Measurements from ENCODE around the gene PRRG1. TPM values are rescaled to one million over a fixed set of nuclear protein-coding genes. Genes with fewer than 3 reads are reported as not detected.
"Not testable (repeated sequence)": the region's sequence is repeated elsewhere in the genome, so short reads cannot be mapped to it uniquely, and the experiment has no call there.

PRRG1 gene
- total and polyA plus RNA-seq, 2 of the 13 experiments (the other 11 are each of a cell fraction or from before 2014, with no cell fraction given) = 5.0 to 11.0 TPM

- no peak for TF ChIP-seq TERF1 (CRISPR knock-in tag; IDR thresholded peaks at IDR 0.05)
- no peak for TF ChIP-seq ZNF232 (CRISPR knock-in tag; IDR thresholded peaks at IDR 0.05; ENCODE audit: borderline replicate concordance)
- no peak for TF ChIP-seq ZKSCAN8 (CRISPR knock-in tag; IDR thresholded peaks at IDR 0.05; ENCODE audit: borderline replicate concordance)
- TF ChIP-seq, protein P1, sequence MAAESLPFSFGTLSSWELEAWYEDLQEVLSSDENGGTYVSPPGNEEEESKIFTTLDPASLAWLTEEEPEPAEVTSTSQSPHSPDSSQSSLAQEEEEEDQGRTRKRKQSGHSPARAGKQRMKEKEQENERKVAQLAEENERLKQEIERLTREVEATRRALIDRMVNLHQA (CRISPR knock-in tag; IDR thresholded peaks at IDR 0.05) = no peak
- no peak for TF ChIP-seq ZNF660 (CRISPR knock-in tag; IDR thresholded peaks at IDR 0.05; ENCODE audit: borderline replicate concordance, low read depth)
- TF ChIP-seq ZNF260 (CRISPR knock-in tag; IDR thresholded peaks at IDR 0.05; ENCODE audit: borderline replicate concordance, low read depth) = no peak
- TF ChIP-seq MAFG (CRISPR knock-in tag; IDR thresholded peaks at IDR 0.05) = no peak
- TF ChIP-seq TFDP2 (CRISPR knock-in tag; IDR thresholded peaks at IDR 0.05) = no peak
- no peak for TF ChIP-seq ZSCAN21 (CRISPR knock-in tag; IDR thresholded peaks at IDR 0.05; ENCODE audit: borderline replicate concordance)
- TF ChIP-seq HHEX (CRISPR knock-in tag; IDR thresholded peaks at IDR 0.05) = no peak
Measured at GRCh38 chrX:37455381-37455780, 106.2 kb downstream of the PRRG1 start (continued).

DNA sequence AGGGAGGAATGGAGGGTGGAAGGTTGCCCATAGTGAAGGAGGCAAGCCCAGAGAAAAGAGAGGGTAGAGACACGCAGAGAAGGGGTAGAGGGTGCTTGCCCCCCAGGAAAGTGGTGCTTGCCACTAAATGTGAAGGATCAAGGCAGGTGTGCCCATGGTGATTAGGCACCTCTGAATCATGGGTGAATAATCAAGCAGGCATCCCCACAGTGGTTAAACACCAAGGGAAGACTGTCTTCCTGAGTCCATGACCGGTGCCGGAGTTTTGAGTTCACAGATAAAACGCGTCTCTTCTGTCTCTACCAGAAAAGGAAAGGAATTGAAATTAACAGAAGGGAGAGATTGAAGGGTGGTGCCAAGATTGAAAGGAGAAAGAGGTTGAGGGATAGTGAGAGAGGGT, 111.1 kb downstream of the PRRG1 start:
- H3K4me2 ChIP-seq (ENCODE audit: low read depth, low read length); H3K9me3 ChIP-seq (ENCODE audit: low read length); H3K36me3 ChIP-seq (replicated peaks in 1 of 2; ENCODE audit: control insufficient read depth in 1 of 2, insufficient read depth in 2 of 2, low read length in 2 of 2); H3K79me2 ChIP-seq (ENCODE audit: insufficient read depth, low read length); H4K20me1 ChIP-seq (ENCODE audit: insufficient read depth, low read length); H2AFZ ChIP-seq (ENCODE audit: low read length); BruUV-seq (replicated peaks); H3K4me1 ChIP-seq (ENCODE audit: insufficient read depth, low read length); H3K27ac ChIP-seq (ENCODE audit: extremely low read length, insufficient read depth, low read length); CTCF ChIA-PET (ENCODE audit: low intra/inter-chr PET ratio, low total read pairs); intact Hi-C loops (cut with micrococcal nuclease; ENCODE audit: unreplicated experiment); POLR2A ChIA-PET; DNase-seq (ENCODE audit: low spot score); H3K9ac ChIP-seq (ENCODE audit: insufficient read depth, low read depth, low read length); ATAC-seq; H3K27me3 ChIP-seq (ENCODE audit: control insufficient read depth in 1 of 2, insufficient read depth in 2 of 2, low read length in 2 of 2); in situ Hi-C loops (cut with HindIII; ENCODE audit: extremely low pct_ligation_motif_present, low pct_unique_long_range_greater_than_20kb); FAIRE-seq; H3K4me3 ChIP-seq (replicated peaks in 1 of 3; ENCODE audit: insufficient read depth in 1 of 3, low read depth in 2 of 3, low read length in 3 of 3): not testable (repeated sequence)
- WGBS (ENCODE audit: low lambda C conversion rate) = 99% methylated on average over 5 of the region's 5 CpGs

Data from HepG2 (cell line).